Upper lobe of left lung (tissue), 6 donors: ENCODE measurements around the gene GPAT2. TPM values are rescaled to one million over a fixed set of nuclear protein-coding genes. Genes with fewer than 3 reads are reported as not detected.
"Not testable (repeated sequence)": the region's sequence is repeated elsewhere in the genome, so short reads cannot be mapped to it uniquely, and the experiment has no call there.

Experiments used
- ATAC-seq, 2 donors: fragments of 200-7000 bp; cut with Tn5 transposase; one replicate each; pipeline ENCODE4 v1.9.1; 2022; ENCODE audit warnings: mild to moderate bottlenecking in 2 of 2, moderate library complexity in 2 of 2; ENCODE audit not compliant: low FRiP score in 2 of 2
- DNase-seq, 2 donors: peaks; one replicate each; pipeline ENCODE4 v3.0.0-alpha.2; 2019 to 2020
- H3K27ac ChIP-seq, 4 donors: fragments of 200-600 bp; sonication (generic); one replicate each; pipeline ENCODE4 v1.5.1; 2016 to 2019
- H3K27me3 ChIP-seq, 4 donors: fragments of 200-600 bp; sonication (generic); one replicate each; pipeline ENCODE4 v1.5.1; 2017 to 2019
- H3K36me3 ChIP-seq, 4 donors: fragments of 200-600 bp; sonication (generic); one replicate each; pipeline ENCODE4 v1.5.1; 2016 to 2019
- H3K4me1 ChIP-seq, 4 donors: fragments of 200-600 bp; sonication (generic); one replicate each; pipeline ENCODE4 v1.5.1; 2018 to 2019
- H3K4me3 ChIP-seq, 4 donors: fragments of 200-600 bp; sonication (generic); one replicate each; pipeline ENCODE4 v1.5.1; 2017 to 2019; ENCODE audit warnings: mild to moderate bottlenecking in 2 of 4, moderate library complexity in 1 of 4
- H3K9me3 ChIP-seq, 4 donors: fragments of 200-600 bp; sonication (generic); one replicate each; pipeline ENCODE4 v1.5.1; 2018 to 2019
- EP300 ChIP-seq, 4 donors: sonication (generic); formaldehyde crosslinking; IDR thresholded peaks; one replicate each; pipeline ENCODE4 v1.5.1; 2017; ENCODE audit warnings: antibody characterized with exemption in 4 of 4, control low read depth in 2 of 4
- POLR2A ChIP-seq, 4 donors: fragments of 450-650 bp; IDR thresholded peaks; one replicate each; pipeline ENCODE4 v1.5.1; 2016 to 2017; ENCODE audit warnings: antibody characterized with exemption in 4 of 4, mild to moderate bottlenecking in 2 of 4
- POLR2AphosphoS5 ChIP-seq, 2 donors: sonication (generic); formaldehyde crosslinking; IDR thresholded peaks; one replicate each; pipeline ENCODE4 v1.5.1; 2017; ENCODE audit warnings: antibody characterized with exemption in 2 of 2
- WGBS, 2 donors: methylation state at CpG; one replicate each; pipeline ENCODE4 v1.1.5; 2017 to 2018; 5-methylcytosine and 5-hydroxymethylcytosine counted together
- total RNA-seq, 6 donors: library from RNA; depleted of rRNA in 4 of 6; stranded (reverse); fragments of >200 nt in 4 of 6; gene quantifications; one replicate each; pipeline versions ENCODE4 v1.1.0 to v1.2.1, GENCODE V29; 2016 to 2021
- TF ChIP-seq, protein P1 (sequence below), 6 experiments: fragments of 450-650 bp in 4 of 6; fragments of 200-600 bp in 2 of 6; sonication (generic) in 2 of 6; IDR thresholded peaks; one replicate each; pipeline ENCODE4 v1.5.1; 2016 to 2019; ENCODE audit warnings: antibody characterized with exemption in 6 of 6
- donor health status: DM: no; HTN: no; CAD: no; lungs with moderate emphysema.
- donor health status: DM: no; HTN: yes; CAD: no; lungs with severe emphysema.

The GPAT2 gene, protein sequence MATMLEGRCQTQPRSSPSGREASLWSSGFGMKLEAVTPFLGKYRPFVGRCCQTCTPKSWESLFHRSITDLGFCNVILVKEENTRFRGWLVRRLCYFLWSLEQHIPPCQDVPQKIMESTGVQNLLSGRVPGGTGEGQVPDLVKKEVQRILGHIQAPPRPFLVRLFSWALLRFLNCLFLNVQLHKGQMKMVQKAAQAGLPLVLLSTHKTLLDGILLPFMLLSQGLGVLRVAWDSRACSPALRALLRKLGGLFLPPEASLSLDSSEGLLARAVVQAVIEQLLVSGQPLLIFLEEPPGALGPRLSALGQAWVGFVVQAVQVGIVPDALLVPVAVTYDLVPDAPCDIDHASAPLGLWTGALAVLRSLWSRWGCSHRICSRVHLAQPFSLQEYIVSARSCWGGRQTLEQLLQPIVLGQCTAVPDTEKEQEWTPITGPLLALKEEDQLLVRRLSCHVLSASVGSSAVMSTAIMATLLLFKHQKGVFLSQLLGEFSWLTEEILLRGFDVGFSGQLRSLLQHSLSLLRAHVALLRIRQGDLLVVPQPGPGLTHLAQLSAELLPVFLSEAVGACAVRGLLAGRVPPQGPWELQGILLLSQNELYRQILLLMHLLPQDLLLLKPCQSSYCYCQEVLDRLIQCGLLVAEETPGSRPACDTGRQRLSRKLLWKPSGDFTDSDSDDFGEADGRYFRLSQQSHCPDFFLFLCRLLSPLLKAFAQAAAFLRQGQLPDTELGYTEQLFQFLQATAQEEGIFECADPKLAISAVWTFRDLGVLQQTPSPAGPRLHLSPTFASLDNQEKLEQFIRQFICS
- total RNA-seq = 1 to 10 TPM in 4 of 6 donors, under 1 TPM in 1, not detected in 1; 0.10 to 8.9 (median 3.5) TPM

DNA sequence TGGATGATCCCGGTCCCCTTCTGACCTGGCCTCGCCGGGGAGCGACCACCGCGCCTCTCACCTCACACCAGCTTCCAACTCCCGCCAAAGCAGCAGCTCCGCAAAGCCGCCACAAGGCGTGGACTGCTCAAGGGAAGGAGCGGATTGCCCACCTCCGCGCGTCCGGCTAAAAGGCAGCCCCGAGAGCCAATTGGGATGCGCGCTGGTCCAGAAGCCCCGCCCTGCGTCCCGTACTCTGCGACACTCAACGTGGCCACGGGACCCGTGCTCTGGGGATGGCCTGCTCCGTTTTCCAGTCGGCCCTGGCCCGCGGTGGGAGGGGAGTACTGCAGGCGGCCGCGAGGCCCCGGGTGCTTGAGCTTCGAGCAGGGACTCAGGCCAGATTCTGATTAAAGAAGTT is at the start of gene GPAT2:
GPAT2 (minus strand) TSS at position 125 of the 400 bp plus-strand sequence. CDS start 2,557 bp downstream, outside the sequence.
- H3K4me3 ChIP-seq, DNase-seq, H3K36me3 ChIP-seq, H3K4me1 ChIP-seq, H3K9me3 ChIP-seq, H3K27me3 ChIP-seq, H3K27ac ChIP-seq: not testable (repeated sequence)
- peak; percentile 3 to 67 for ATAC-seq
- no CpG with 5 or more reads among the region's 34 CpGs for WGBS, 2 donors

DNA sequence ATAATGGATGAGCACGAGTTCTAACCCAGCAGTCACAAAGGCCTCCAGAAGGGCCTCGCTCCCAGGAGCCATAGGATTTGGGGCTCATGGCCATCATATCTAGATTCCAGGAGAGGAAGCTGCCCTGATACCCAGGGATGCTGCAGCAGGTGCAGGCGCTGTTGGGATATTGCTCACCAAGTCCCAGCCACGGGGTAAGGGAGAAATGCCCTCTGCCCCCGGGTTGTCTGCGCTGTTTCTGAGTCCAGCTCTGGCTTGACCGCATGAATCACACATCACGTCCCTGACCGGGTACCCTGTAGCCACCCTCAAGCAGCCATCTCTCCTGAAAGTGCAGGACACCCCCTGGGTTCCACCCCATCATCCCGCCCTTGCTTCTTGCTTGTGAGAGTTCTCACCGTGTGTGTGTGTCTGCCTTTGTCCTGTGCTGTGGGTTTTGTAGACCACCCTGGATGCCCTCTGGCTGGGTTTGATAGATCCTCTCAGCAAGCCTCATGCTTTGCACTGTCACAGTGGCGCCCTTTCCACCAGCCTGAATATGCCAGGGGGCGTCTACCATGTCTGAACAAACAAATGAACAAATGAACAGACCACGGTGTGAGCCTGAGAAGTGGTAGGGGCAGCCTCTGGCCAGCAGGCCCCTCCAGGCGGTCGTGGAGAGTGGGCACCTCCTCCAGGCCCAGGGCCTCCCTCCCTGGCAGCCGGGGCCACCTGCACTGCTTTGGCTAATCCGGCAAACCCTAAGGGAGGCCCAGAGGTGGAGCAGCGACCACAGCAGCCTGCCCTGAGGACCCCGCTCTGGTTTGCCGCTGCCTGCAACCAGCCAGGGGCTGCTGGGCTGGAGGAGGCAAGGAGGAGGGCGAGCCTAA is 49.5 kb upstream of the GPAT2 start:
- TF ChIP-seq POLR2A (IDR thresholded peaks at IDR 0.05) (no peak), EP300 (IDR thresholded peaks at IDR 0.05) (no peak), POLR2AphosphoS5 (IDR thresholded peaks at IDR 0.05) (no peak)
- TF ChIP-seq, protein P1, sequence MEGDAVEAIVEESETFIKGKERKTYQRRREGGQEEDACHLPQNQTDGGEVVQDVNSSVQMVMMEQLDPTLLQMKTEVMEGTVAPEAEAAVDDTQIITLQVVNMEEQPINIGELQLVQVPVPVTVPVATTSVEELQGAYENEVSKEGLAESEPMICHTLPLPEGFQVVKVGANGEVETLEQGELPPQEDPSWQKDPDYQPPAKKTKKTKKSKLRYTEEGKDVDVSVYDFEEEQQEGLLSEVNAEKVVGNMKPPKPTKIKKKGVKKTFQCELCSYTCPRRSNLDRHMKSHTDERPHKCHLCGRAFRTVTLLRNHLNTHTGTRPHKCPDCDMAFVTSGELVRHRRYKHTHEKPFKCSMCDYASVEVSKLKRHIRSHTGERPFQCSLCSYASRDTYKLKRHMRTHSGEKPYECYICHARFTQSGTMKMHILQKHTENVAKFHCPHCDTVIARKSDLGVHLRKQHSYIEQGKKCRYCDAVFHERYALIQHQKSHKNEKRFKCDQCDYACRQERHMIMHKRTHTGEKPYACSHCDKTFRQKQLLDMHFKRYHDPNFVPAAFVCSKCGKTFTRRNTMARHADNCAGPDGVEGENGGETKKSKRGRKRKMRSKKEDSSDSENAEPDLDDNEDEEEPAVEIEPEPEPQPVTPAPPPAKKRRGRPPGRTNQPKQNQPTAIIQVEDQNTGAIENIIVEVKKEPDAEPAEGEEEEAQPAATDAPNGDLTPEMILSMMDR (IDR thresholded peaks at IDR 0.05) = no peak
- ATAC-seq (no peak), DNase-seq (peak in 1 of 2 donors; percentile 16)
- Histone ChIP-seq H3K36me3 (no peaks in the 10 kb centered on the region), H3K4me1 (peaks cover 0 to 9% (median 0%) of the 10 kb centered on the region in 4 donors), H3K4me3 (no peak overlapping the region), H3K27me3 (no peaks in the 10 kb centered on the region), H3K9me3 (no peaks in the 10 kb centered on the region), H3K27ac (no peak overlapping the region)
- WGBS, 2 donors = 87 to 88% methylated on average over 19 to 22 of the region's 22 CpGs

DNA sequence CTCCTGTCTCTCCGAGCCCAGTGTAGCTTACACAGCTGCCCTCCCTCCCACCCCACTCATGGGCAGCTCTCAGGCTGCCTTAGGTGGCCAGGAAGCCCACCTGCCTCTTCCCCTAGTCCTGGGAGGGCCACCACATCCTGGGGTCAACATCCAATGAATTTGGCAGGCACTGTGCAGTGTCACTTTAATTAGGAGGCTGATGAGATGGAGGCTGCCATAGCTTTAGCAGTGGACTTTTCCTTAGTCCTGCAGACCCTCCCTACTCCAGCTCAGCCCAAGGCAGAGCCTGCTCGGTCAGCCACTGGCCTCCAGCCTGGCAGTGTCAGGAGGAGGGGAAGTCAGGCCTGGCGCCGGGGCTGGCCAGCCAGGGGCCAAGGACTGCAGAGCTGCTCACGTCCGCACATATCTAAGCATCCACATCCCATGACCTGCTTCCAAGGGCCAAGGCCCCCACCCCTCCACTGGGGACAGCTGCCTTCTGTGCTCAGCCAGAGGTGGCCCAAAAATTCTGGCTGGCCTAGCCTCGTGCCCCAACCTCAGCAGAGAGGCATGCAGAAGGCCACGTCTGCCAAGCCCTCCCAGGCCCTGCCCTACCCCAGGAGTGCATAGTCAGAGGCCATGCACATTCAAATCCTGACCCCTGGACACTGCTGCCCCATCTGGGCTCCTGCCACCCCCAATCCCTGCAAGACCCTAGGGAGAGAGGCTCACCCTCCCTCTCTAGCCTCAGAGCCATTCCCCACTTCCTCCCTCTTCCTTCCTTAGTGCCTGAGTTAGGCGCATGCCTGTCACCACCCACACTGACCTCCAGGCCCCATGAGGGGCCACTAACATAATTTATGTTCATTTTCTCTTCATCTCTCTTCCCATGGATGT is 48.6 kb upstream of the GPAT2 start:
- DNase-seq (peak in 1 of 2 donors; percentile 14), ATAC-seq (peak; percentile 45 to 80)
- Histone ChIP-seq H3K36me3 (no peaks in the 10 kb centered on the region), H3K4me3 (no peak overlapping the region), H3K9me3 (no peaks in the 10 kb centered on the region), H3K27ac (peak overlapping the region in 1 of 4 donors; percentile 35), H3K27me3 (no peaks in the 10 kb centered on the region), H3K4me1 (peaks cover 0 to 9% (median 0%) of the 10 kb centered on the region in 4 donors)
- 73 to 77% methylated on average over 7 to 9 of the region's 9 CpGs for WGBS, 2 donors
- no peak for TF ChIP-seq POLR2AphosphoS5 (IDR thresholded peaks at IDR 0.05)
- no peak for TF ChIP-seq EP300 (IDR thresholded peaks at IDR 0.05)
- TF ChIP-seq, protein P1 (IDR thresholded peaks at IDR 0.05) = no peak
- no peak for TF ChIP-seq POLR2A (IDR thresholded peaks at IDR 0.05)

DNA sequence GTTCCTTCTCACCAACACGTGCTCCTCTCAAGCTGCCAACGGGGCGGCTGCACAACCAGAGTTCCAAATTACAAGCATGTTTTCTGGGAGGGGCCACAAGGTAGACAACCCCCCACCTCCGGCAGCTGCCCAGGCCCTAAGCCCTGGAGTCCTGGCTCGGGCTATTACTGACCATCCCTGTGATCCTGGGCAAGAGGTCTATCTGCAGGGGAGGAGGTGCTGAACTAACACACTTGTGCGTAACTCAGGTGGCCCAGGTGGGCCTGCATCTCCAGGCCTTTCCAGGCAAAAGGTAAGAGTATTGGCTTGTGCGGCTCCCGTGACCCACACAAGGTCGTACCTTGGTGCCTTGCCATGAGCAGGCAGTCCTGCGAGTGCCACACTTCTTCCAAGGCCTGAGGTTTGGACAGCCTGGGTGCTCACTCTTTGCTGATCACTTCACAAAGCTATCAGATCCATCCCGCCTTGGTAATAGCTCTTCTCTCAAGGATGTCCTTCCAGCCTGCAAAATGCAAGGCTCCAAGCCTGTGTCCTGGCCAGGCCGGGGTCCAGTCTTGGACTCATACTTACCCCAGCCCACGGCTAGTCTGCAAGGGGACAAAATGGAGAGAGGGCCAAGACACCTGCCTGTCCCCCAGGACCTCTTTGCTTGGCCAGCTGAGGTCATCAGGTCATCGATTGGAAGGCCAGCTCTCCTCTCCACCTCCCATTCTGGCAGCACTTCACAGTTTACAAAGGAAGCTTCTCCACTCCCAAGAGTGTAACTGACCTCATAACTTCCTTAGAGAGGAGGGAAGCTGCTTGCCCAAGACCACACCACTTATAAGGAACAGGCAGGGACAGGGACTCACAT is 47.7 kb upstream of the GPAT2 start:
- Histone ChIP-seq H3K27ac (peak overlapping the region in 1 of 4 donors; percentile 35), H3K4me3 (no peak overlapping the region), H3K36me3 (no peaks in the 10 kb centered on the region), H3K27me3 (no peaks in the 10 kb centered on the region), H3K9me3 (peaks cover 0 to under 1% (median 0%) of the 10 kb centered on the region in 4 donors), H3K4me1 (peaks cover 0 to 9% (median 0%) of the 10 kb centered on the region in 4 donors)
- DNase-seq = peak in 1 of 2 donors; percentile 18
- ATAC-seq = peak in 1 of 2 donors; percentile 63
- WGBS, 2 donors = 89 to 94% methylated on average over 13 to 14 of the region's 14 CpGs
- TF ChIP-seq, protein P1 (IDR thresholded peaks at IDR 0.05) = no peak
- TF ChIP-seq EP300 (IDR thresholded peaks at IDR 0.05) (no peak), POLR2A (IDR thresholded peaks at IDR 0.05) (no peak)
